ENCODE results near the gene OXLD1.
"Not testable (repeated sequence)": the region's sequence is repeated elsewhere in the genome, so short reads cannot be mapped to it uniquely, and the experiment has no call there.

Gene OXLD1

GRCh38 chr17:81648707-81649085 lies 17.7 kb downstream of the OXLD1 start:
- DNase-seq, result no peak

- no peak for DNase-seq
These were observed 18.2 kb downstream of the OXLD1 start for GRCh38 chr17:81648013-81648706.

- DNase-seq, result no peak
These were observed 18.8 kb downstream of the OXLD1 start for GRCh38 chr17:81647640-81648012.

GRCh38 chr17:81646869-81647600 lies 19.4 kb downstream of the OXLD1 start:
- DNase-seq, result no peak

GRCh38 chr17:81644976-81645952 lies 21.1 kb downstream of the OXLD1 start:
- DNase-seq, result no peak

GRCh38 chr17:81644496-81644895 lies 21.9 kb downstream of the OXLD1 start:
- DNase-seq, result no peak

- DNase-seq, result no peak
These were observed 24.4 kb downstream of the OXLD1 start for GRCh38 chr17:81641825-81642489.

- no peak for DNase-seq
These were observed 26.4 kb downstream of the OXLD1 start for GRCh38 chr17:81640011-81640410.

GRCh38 chr17:81638683-81639082 lies 27.7 kb downstream of the OXLD1 start:
- no peak for DNase-seq

GRCh38 chr17:81636505-81637288 lies 29.7 kb downstream of the OXLD1 start, which contains the start of the genes NPLOC4 and TSPAN10:
TSS of gene NPLOC4 (minus strand) at chr17:81637112. CDS start at chr17:81636930, 182 bp downstream.
TSS of gene TSPAN10 (plus strand) at chr17:81637196. CDS start at chr17:81642413, 5,217 bp downstream.
- DNase-seq, result peak; percentile 98

GRCh38 chr17:81635973-81636504 lies 30.4 kb downstream of the OXLD1 start:
- no peak for DNase-seq

GRCh38 chr17:81635431-81635830 lies 31.0 kb downstream of the OXLD1 start:
- no peak for DNase-seq

GRCh38 chr17:81631482-81631881 lies 34.9 kb downstream of the OXLD1 start:
- no peak for DNase-seq

GRCh38 chr17:81630274-81630673 lies 36.1 kb downstream of the OXLD1 start:
- DNase-seq, result no peak

- no peak for DNase-seq
These were observed 44.8 kb downstream of the OXLD1 start for GRCh38 chr17:81621494-81622130.

GRCh38 chr17:81618307-81618706 lies 48.1 kb downstream of the OXLD1 start:
- DNase-seq, result not testable (repeated sequence)

GRCh38 chr17:81616877-81617276 lies 49.5 kb downstream of the OXLD1 start:
- DNase-seq, result no peak

- DNase-seq, result no peak
These were observed 50.9 kb downstream of the OXLD1 start for GRCh38 chr17:81615401-81615930.

All from activated CD8-positive, alpha-beta memory T cell treated with anti-CD3 and anti-CD28 coated beads, Interleukin-2, amount 50 U/mL, for 48 hours (primary cell).